ENCODE results near the gene SUMF1. TPM values are rescaled to one million over a fixed set of nuclear protein-coding genes. Genes with fewer than 3 reads are reported as not detected.

SUMF1 gene
- total and polyA plus RNA-seq, 2 of the 13 experiments (the other 11 are each of a cell fraction or from before 2014, with no cell fraction given), result 18.5 to 28.9 TPM

GRCh38 chr3:4416961-4417360 lies 50.1 kb downstream of the SUMF1 start (continued):
- TF ChIP-seq NFAT5 (CRISPR knock-in tag; IDR thresholded peaks at IDR 0.05) (no peak), ZMYM3 (CRISPR knock-in tag; IDR thresholded peaks at IDR 0.05) (no peak), GATAD2A (CRISPR knock-in tag; IDR thresholded peaks at IDR 0.05) (no peak), PTBP1 (IDR thresholded peaks at IDR 0.05; ENCODE audit: low read depth, low read length, poor library complexity, severe bottlenecking) (no peak), SOX5 (CRISPR knock-in tag; IDR thresholded peaks at IDR 0.05; ENCODE audit: borderline replicate concordance) (no peak), ZFP36L2 (CRISPR knock-in tag; IDR thresholded peaks at IDR 0.05) (no peak), ZNF556 (CRISPR knock-in tag; IDR thresholded peaks at IDR 0.05; ENCODE audit: borderline replicate concordance) (no peak), ZNF496 (CRISPR knock-in tag; IDR thresholded peaks at IDR 0.05; ENCODE audit: insufficient replicate concordance) (no peak)

GRCh38 chr3:4416427-4416945 lies 50.6 kb downstream of the SUMF1 start:
- Histone ChIP-seq H3K9me3 (ENCODE audit: low read length) (no peaks in the 10 kb centered on the region), H3K4me2 (ENCODE audit: low read depth, low read length) (no peak overlapping the region), H2AFZ (ENCODE audit: low read length) (no peak overlapping the region), H3K4me3 (replicated peaks in 1 of 3; ENCODE audit: insufficient read depth in 1 of 3, low read depth in 2 of 3, low read length in 3 of 3) (no peak overlapping the region), H3K4me1 (ENCODE audit: insufficient read depth, low read length) (peaks cover 20% of the 10 kb centered on the region), H3K79me2 (ENCODE audit: insufficient read depth, low read length) (no peaks in the 10 kb centered on the region), H3K27me3 (ENCODE audit: control insufficient read depth in 1 of 2, insufficient read depth in 2 of 2, low read length in 2 of 2) (no peaks in the 10 kb centered on the region), H3K36me3 (replicated peaks in 1 of 2; ENCODE audit: control insufficient read depth in 1 of 2, insufficient read depth in 2 of 2, low read length in 2 of 2) (peaks cover 3 to 31% of the 10 kb centered on the region in 2 experiments; a peak in 3 of 5 replicates), H3K9ac (ENCODE audit: insufficient read depth, low read depth, low read length) (no peak overlapping the region), H3K27ac (ENCODE audit: extremely low read length, insufficient read depth, low read length) (no peak overlapping the region), H4K20me1 (ENCODE audit: insufficient read depth, low read length) (no peaks in the 10 kb centered on the region)
- ChIA-PET CTCF (ENCODE audit: low intra/inter-chr PET ratio, low total read pairs) (no interaction called here), POLR2A (no interaction called here)
- no TSS peak for BruUV-seq (replicated peaks)
- intact Hi-C loops (cut with micrococcal nuclease; ENCODE audit: unreplicated experiment), result no loop called here
- FAIRE-seq, result no peak
- WGBS (ENCODE audit: low lambda C conversion rate), result 75% methylated on average over 5 of the region's 5 CpGs
- TF ChIP-seq ZNF629 (CRISPR knock-in tag; conservative IDR thresholded peaks at IDR 0.05) (0 out of 2 replicates have a peak, but pooled peaks have one; percentile 10), CEBPZ (IDR thresholded peaks at IDR 0.05; ENCODE audit: low read length) (no peak), ETV5 (CRISPR knock-in tag; IDR thresholded peaks at IDR 0.05; ENCODE audit: borderline replicate concordance) (no peak)
- in situ Hi-C loops (cut with HindIII; ENCODE audit: extremely low pct_ligation_motif_present, low pct_unique_long_range_greater_than_20kb), result no loop called here
- ATAC-seq, result no peak
- no peak for DNase-seq (ENCODE audit: low spot score)
